ENCODE data around the gene KIF15.

The KIF15 gene

DNA sequence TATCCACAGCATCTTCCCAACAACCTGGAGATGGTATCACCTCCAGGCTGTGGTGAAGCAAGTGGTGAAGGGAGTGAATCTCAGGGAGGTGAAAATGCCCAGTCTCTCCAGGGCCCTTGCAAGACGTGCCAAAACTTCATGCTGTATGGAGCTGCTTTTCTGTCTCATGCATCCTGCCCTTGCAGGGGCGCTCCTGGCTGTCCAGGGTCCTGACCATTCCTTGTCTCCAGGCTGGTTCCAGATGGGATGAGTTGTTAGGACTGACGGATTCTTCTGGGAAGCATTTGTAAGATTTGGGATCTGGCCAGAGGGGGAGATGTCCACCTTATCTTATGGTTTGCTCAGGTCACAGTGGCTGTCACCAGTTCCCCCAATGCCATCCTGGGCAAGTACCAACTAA, 128.7 kb downstream of the KIF15 start:
- no peaks in the 10 kb centered on the region for H3K36me3 ChIP-seq (replicated peaks; ENCODE audit: insufficient read depth, low read length)

DNA sequence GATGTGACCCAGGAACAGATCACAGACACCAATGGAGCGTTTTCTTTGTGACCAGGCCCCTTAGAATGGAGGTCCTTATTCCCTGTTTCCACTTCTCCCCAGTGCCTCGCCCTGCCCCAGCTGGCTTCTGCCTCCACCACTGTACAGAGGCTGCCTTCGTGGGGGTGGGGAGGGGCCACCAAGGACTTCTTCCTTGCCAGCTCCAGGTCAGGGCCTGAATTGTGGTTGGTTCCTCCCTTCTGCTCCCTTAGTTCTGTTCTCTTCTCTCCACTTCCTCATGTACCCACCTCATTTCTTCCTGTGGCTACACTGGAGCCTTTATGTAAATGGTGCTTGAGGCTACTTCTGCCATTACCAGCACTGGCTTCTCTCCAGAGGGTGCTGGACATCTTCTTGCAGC, 129.3 kb downstream of the KIF15 start:
- Histone ChIP-seq H3K9me2 (replicated peaks; ENCODE audit: insufficient read depth, low read length) (no peaks in the 10 kb centered on the region), H3K9ac (ENCODE audit: low read length) (no peak overlapping the region), H4K20me1 (ENCODE audit: insufficient read depth, low read length) (no peaks in the 10 kb centered on the region), H3K9me3 (replicated peaks; ENCODE audit: insufficient read depth, low read length) (no peaks in the 10 kb centered on the region), H3K36me3 (replicated peaks; ENCODE audit: insufficient read depth, low read length) (no peaks in the 10 kb centered on the region), H3K4me3 (ENCODE audit: low read length) (no peak overlapping the region), H3F3A (ENCODE audit: insufficient read depth, low read length) (no peaks in the 10 kb centered on the region), H3K4me2 (ENCODE audit: low read depth, low read length) (no peak overlapping the region), H3K79me2 (ENCODE audit: low read length) (no peaks in the 10 kb centered on the region), H3K27me3 (replicated peaks; ENCODE audit: insufficient read depth, low read length) (no peaks in the 10 kb centered on the region), H3K4me1 (ENCODE audit: low read length) (no peaks in the 10 kb centered on the region), H2AFZ (ENCODE audit: low read length) (no peak overlapping the region), H3K27ac (ENCODE audit: low read length) (no peak overlapping the region)
- TF ChIP-seq EZH2 (optimal IDR thresholded peaks at IDR 0.05; ENCODE audit: low read depth, low read length) (no peak), EZH2phosphoT487 (IDR thresholded peaks at IDR 0.05; ENCODE audit: low read length) (no peak)
- TF ChIP-seq, protein P1, sequence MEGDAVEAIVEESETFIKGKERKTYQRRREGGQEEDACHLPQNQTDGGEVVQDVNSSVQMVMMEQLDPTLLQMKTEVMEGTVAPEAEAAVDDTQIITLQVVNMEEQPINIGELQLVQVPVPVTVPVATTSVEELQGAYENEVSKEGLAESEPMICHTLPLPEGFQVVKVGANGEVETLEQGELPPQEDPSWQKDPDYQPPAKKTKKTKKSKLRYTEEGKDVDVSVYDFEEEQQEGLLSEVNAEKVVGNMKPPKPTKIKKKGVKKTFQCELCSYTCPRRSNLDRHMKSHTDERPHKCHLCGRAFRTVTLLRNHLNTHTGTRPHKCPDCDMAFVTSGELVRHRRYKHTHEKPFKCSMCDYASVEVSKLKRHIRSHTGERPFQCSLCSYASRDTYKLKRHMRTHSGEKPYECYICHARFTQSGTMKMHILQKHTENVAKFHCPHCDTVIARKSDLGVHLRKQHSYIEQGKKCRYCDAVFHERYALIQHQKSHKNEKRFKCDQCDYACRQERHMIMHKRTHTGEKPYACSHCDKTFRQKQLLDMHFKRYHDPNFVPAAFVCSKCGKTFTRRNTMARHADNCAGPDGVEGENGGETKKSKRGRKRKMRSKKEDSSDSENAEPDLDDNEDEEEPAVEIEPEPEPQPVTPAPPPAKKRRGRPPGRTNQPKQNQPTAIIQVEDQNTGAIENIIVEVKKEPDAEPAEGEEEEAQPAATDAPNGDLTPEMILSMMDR (IDR thresholded peaks at IDR 0.05; ENCODE audit: low read length) = no peak
- no peak for DNase-seq

More for the DNA sequence above, 128.7 kb downstream of the KIF15 start:
- TF ChIP-seq EZH2 (optimal IDR thresholded peaks at IDR 0.05; ENCODE audit: low read depth, low read length) (no peak), EZH2phosphoT487 (IDR thresholded peaks at IDR 0.05; ENCODE audit: low read length) (no peak)
- TF ChIP-seq, protein P1 (IDR thresholded peaks at IDR 0.05; ENCODE audit: low read length) = no peak
- no peaks in the 10 kb centered on the region for H3K9me2 ChIP-seq (replicated peaks; ENCODE audit: insufficient read depth, low read length)
- no peak for DNase-seq
- H3K27me3 ChIP-seq (replicated peaks; ENCODE audit: insufficient read depth, low read length) = no peaks in the 10 kb centered on the region
- H2AFZ ChIP-seq (ENCODE audit: low read length) = no peak overlapping the region
- H3F3A ChIP-seq (ENCODE audit: insufficient read depth, low read length) = no peaks in the 10 kb centered on the region
- no peaks in the 10 kb centered on the region for H3K9me3 ChIP-seq (replicated peaks; ENCODE audit: insufficient read depth, low read length)
- no peaks in the 10 kb centered on the region for H4K20me1 ChIP-seq (ENCODE audit: insufficient read depth, low read length)
- no peak overlapping the region for H3K27ac ChIP-seq (ENCODE audit: low read length)
- no peaks in the 10 kb centered on the region for H3K4me1 ChIP-seq (ENCODE audit: low read length)
- no peak overlapping the region for H3K4me3 ChIP-seq (ENCODE audit: low read length)
- no peaks in the 10 kb centered on the region for H3K79me2 ChIP-seq (ENCODE audit: low read length)
- H3K4me2 ChIP-seq (ENCODE audit: low read depth, low read length) = no peak overlapping the region
- no peak overlapping the region for H3K9ac ChIP-seq (ENCODE audit: low read length)

DNA sequence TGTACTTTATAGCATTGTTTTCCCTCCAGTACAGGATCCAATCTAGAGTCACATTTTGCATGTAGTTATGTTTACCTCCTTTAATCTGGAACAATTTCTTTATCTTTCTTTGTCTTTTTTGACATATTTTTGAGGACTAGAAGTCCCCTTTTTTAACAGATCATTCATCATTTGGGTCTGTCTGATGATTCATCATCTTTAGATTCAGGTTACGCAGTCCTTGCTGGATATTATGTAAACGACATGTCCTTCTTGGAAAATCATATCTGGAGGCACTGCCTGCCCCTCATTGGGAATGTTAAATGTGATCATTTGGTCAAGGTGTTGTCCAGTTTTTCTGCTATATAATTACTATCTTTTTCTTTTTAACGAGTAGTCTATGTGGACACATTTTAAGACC, 131.1 kb downstream of the KIF15 start:
- H3K4me2 ChIP-seq (ENCODE audit: low read depth, low read length) = no peak overlapping the region

More for the DNA sequence above, 131.1 kb downstream of the KIF15 start:
- H3K9ac ChIP-seq (ENCODE audit: low read length) = no peak overlapping the region
- H3K36me3 ChIP-seq (replicated peaks; ENCODE audit: insufficient read depth, low read length) = no peaks in the 10 kb centered on the region
- no peak overlapping the region for H2AFZ ChIP-seq (ENCODE audit: low read length)
- H3K9me2 ChIP-seq (replicated peaks; ENCODE audit: insufficient read depth, low read length) = no peaks in the 10 kb centered on the region
- TF ChIP-seq EZH2phosphoT487 (IDR thresholded peaks at IDR 0.05; ENCODE audit: low read length) (no peak), EZH2 (optimal IDR thresholded peaks at IDR 0.05; ENCODE audit: low read depth, low read length) (no peak)
- TF ChIP-seq, protein P1 (IDR thresholded peaks at IDR 0.05; ENCODE audit: low read length) = no peak
- no peaks in the 10 kb centered on the region for H3K79me2 ChIP-seq (ENCODE audit: low read length)
- no peaks in the 10 kb centered on the region for H4K20me1 ChIP-seq (ENCODE audit: insufficient read depth, low read length)
- H3K9me3 ChIP-seq (replicated peaks; ENCODE audit: insufficient read depth, low read length) = no peaks in the 10 kb centered on the region
- no peak overlapping the region for H3K27ac ChIP-seq (ENCODE audit: low read length)
- DNase-seq = no peak
- H3K27me3 ChIP-seq (replicated peaks; ENCODE audit: insufficient read depth, low read length) = no peaks in the 10 kb centered on the region
- H3K4me1 ChIP-seq (ENCODE audit: low read length) = no peaks in the 10 kb centered on the region
- no peaks in the 10 kb centered on the region for H3F3A ChIP-seq (ENCODE audit: insufficient read depth, low read length)
- no peak overlapping the region for H3K4me3 ChIP-seq (ENCODE audit: low read length)
